Mucosa of descending colon (tissue), 3 donors: ENCODE results near the gene STEAP1B. TPM values are rescaled to one million over a fixed set of nuclear protein-coding genes. Genes with fewer than 3 reads are reported as not detected.
"Not testable (repeated sequence)": the region's sequence is repeated elsewhere in the genome, so short reads cannot be mapped to it uniquely, and the experiment has no call there.

Experiments used
- ATAC-seq: fragments of 200-7000 bp; cut with Tn5 transposase; one replicate; pipeline ENCODE4 v1.9.1; 2020; ENCODE audit warnings: mild to moderate bottlenecking, moderate library complexity
- DNase-seq, 3 donors: peaks; one replicate each; pipeline ENCODE4 v3.0.0-alpha.2; 2020
- H3K36me3 ChIP-seq: fragments of 200-600 bp; one replicate; pipeline ENCODE4 v1.8.0; 2021; ENCODE audit warnings: low read depth, mild to moderate bottlenecking
- H3K4me1 ChIP-seq: fragments of 200-600 bp; one replicate; pipeline ENCODE4 v1.8.0; 2021; ENCODE audit warnings: low read depth, mild to moderate bottlenecking
- H3K4me3 ChIP-seq: fragments of 200-600 bp; one replicate; pipeline ENCODE4 v1.8.0; 2021; ENCODE audit warnings: mild to moderate bottlenecking
- H3K9me3 ChIP-seq: fragments of 200-600 bp; one replicate; pipeline ENCODE4 v1.8.0; 2021; ENCODE audit warnings: mild to moderate bottlenecking
- CTCF ChIP-seq: fragments of 200-600 bp; IDR thresholded peaks from one replicate; pipeline ENCODE4 v1.8.0; 2022; ENCODE audit warnings: antibody characterized with exemption, mild to moderate bottlenecking
- intact Hi-C, 2 donors: fragments of 100-400 bp; cut with DNase I in 1 of 2; cut with micrococcal nuclease in 1 of 2; formaldehyde crosslinking; loops; one replicate each; pipeline versions ENCODE4 v1.11.0 to v1.11.1; 2022; cut with DNase I, micrococcal nuclease
- total RNA-seq, 3 donors: library from RNA; stranded (reverse); fragmentation: NEBNext Ultra II Directional in 2 of 3; extraction: Animal tissue kit (Norgen Biotek cat#: 25700) in 2 of 3; gene quantifications; one replicate each; pipeline versions ENCODE4 v1.2.1 to v1.2.4, GENCODE V29; 2021 to 2023
- donor health status: DM: no; HTN: no; CAD: no; lungs with moderate emphysema.
- donor health status: DM: no; HTN: no; CAD: no.
- donor health status: DM: no; HTN: yes; CAD: no.

STEAP1B gene
- total RNA-seq, 3 donors from 2014 or later: 0.77 to 1.0 TPM; not detected in 1

GRCh38 chr7:22460363-22460988, 39.5 kb downstream of the STEAP1B start:
- DNase-seq (no peak), ATAC-seq (no peak)
- H3K4me3 ChIP-seq: no peak overlapping the region
- no peak for TF ChIP-seq CTCF
- H3K9me3 ChIP-seq: no peaks in the 10 kb centered on the region
- no peaks in the 10 kb centered on the region for H3K36me3 ChIP-seq
- intact Hi-C loops: no loop called here
- no peaks in the 10 kb centered on the region for H3K4me1 ChIP-seq

- ATAC-seq (no peak), DNase-seq (no peak)
- no peaks in the 10 kb centered on the region for H3K9me3 ChIP-seq
- TF ChIP-seq CTCF: no peak
- no peaks in the 10 kb centered on the region for H3K4me1 ChIP-seq
- H3K36me3 ChIP-seq: no peaks in the 10 kb centered on the region
- intact Hi-C loops: no loop called here
- no peak overlapping the region for H3K4me3 ChIP-seq
Measured at GRCh38 chr7:22457471-22457870, 42.5 kb downstream of the STEAP1B start.

- DNase-seq (no peak), ATAC-seq (no peak)
- no peaks in the 10 kb centered on the region for H3K9me3 ChIP-seq
- H3K4me1 ChIP-seq: no peaks in the 10 kb centered on the region
- no peaks in the 10 kb centered on the region for H3K36me3 ChIP-seq
- TF ChIP-seq CTCF: no peak
- intact Hi-C loops: no loop called here
- no peak overlapping the region for H3K4me3 ChIP-seq
Measured at GRCh38 chr7:22454446-22454845, 45.5 kb downstream of the STEAP1B start.

- intact Hi-C loops: no loop called here
- no peak overlapping the region for H3K4me3 ChIP-seq
- ATAC-seq: no peak
- no peak for TF ChIP-seq CTCF
- H3K9me3 ChIP-seq: no peaks in the 10 kb centered on the region
- DNase-seq: no peak
- no peaks in the 10 kb centered on the region for H3K36me3 ChIP-seq
- no peaks in the 10 kb centered on the region for H3K4me1 ChIP-seq
Measured at GRCh38 chr7:22452960-22453558, 46.9 kb downstream of the STEAP1B start.

- Histone ChIP-seq H3K4me3 (no peak overlapping the region), H3K4me1 (no peaks in the 10 kb centered on the region), H3K9me3 (no peaks in the 10 kb centered on the region), H3K36me3 (no peaks in the 10 kb centered on the region)
- peak; percentile 94 for ATAC-seq
- no peak for TF ChIP-seq CTCF
- intact Hi-C loops: no loop called here
- DNase-seq: peak in 2 of 3 donors; percentile 78 to 90
Measured at GRCh38 chr7:22452142-22452959, 47.6 kb downstream of the STEAP1B start.

- H3K36me3 ChIP-seq, H3K4me1 ChIP-seq, ATAC-seq, intact Hi-C loops, H3K4me3 ChIP-seq, DNase-seq, H3K9me3 ChIP-seq: not testable (repeated sequence)
Measured at GRCh38 chr7:22450013-22450412, 50.0 kb downstream of the STEAP1B start.
